ENCODE results near the gene TWIST1.

TWIST1 gene

GRCh38 chr7:19101909-19102308 lies 15.5 kb downstream of the TWIST1 start:
- no peak for TF ChIP-seq CTCF (IDR thresholded peaks at IDR 0.05; ENCODE audit: insufficient read depth, low read depth, low read length, missing control alignments)
- no peak overlapping the region for H3K4me3 ChIP-seq (ENCODE audit: low read depth, low read length)
- no peak for DNase-seq (ENCODE audit: low read depth)

- no peak for DNase-seq (ENCODE audit: low read depth)
- no peak overlapping the region for H3K4me3 ChIP-seq (ENCODE audit: low read depth, low read length)
- no peak for TF ChIP-seq CTCF (IDR thresholded peaks at IDR 0.05; ENCODE audit: insufficient read depth, low read depth, low read length, missing control alignments)
These were observed 16.0 kb downstream of the TWIST1 start for GRCh38 chr7:19101472-19101871.

GRCh38 chr7:19099924-19100323 lies 17.5 kb downstream of the TWIST1 start:
- no peak overlapping the region for H3K4me3 ChIP-seq (ENCODE audit: low read depth, low read length)
- no peak for DNase-seq (ENCODE audit: low read depth)
- TF ChIP-seq CTCF (IDR thresholded peaks at IDR 0.05; ENCODE audit: insufficient read depth, low read depth, low read length, missing control alignments) = no peak

- no peak for DNase-seq (ENCODE audit: low read depth)
- H3K4me3 ChIP-seq (ENCODE audit: low read depth, low read length) = no peak overlapping the region
- TF ChIP-seq CTCF (IDR thresholded peaks at IDR 0.05; ENCODE audit: insufficient read depth, low read depth, low read length, missing control alignments) = no peak
These were observed 18.2 kb downstream of the TWIST1 start for GRCh38 chr7:19099194-19099593.

GRCh38 chr7:19098510-19098909 lies 18.9 kb downstream of the TWIST1 start:
- TF ChIP-seq CTCF (IDR thresholded peaks at IDR 0.05; ENCODE audit: insufficient read depth, low read depth, low read length, missing control alignments) = no peak
- H3K4me3 ChIP-seq (ENCODE audit: low read depth, low read length) = no peak overlapping the region
- DNase-seq (ENCODE audit: low read depth) = no peak

- H3K4me3 ChIP-seq (ENCODE audit: low read depth, low read length) = no peak overlapping the region
- no peak for DNase-seq (ENCODE audit: low read depth)
- no peak for TF ChIP-seq CTCF (IDR thresholded peaks at IDR 0.05; ENCODE audit: insufficient read depth, low read depth, low read length, missing control alignments)
These were observed 20.0 kb downstream of the TWIST1 start for GRCh38 chr7:19097165-19098055.
